Measurements from ENCODE around the gene IL3.

The IL3 gene

GRCh38 chr5:132064140-132064539, 3.7 kb downstream of the IL3 start:
- Histone ChIP-seq H3K9me2 (replicated peaks; ENCODE audit: low read depth, low read length) (no peaks in the 10 kb centered on the region), H3K27me3 (ENCODE audit: insufficient read depth, low read length, poor library complexity, severe bottlenecking) (no peaks in the 10 kb centered on the region), H3K4me1 (ENCODE audit: insufficient read depth, low read length, poor library complexity, severe bottlenecking) (no peaks in the 10 kb centered on the region), H4K20me1 (ENCODE audit: insufficient read depth, low read length, poor library complexity, severe bottlenecking) (no peaks in the 10 kb centered on the region), H3K79me2 (ENCODE audit: insufficient read depth, low read length) (no peaks in the 10 kb centered on the region), H3K9me3 (ENCODE audit: insufficient read depth, low read depth, low read length) (no peaks in the 10 kb centered on the region), H3F3A (ENCODE audit: low read depth) (no peaks in the 10 kb centered on the region), H3K4me3 (ENCODE audit: low read length, poor library complexity, severe bottlenecking) (no peak overlapping the region), H2AFZ (ENCODE audit: low read length) (no peak overlapping the region), H3K4me2 (ENCODE audit: low read depth, low read length, poor library complexity, severe bottlenecking) (no peak overlapping the region), H3K9ac (ENCODE audit: low read depth, low read length, poor library complexity, severe bottlenecking) (no peak overlapping the region), H3K36me3 (ENCODE audit: insufficient read depth, low read length) (no peaks in the 10 kb centered on the region)
- TF ChIP-seq CTCF (conservative IDR thresholded peaks at IDR 0.05; ENCODE audit: low read length) (no peak), EZH2phosphoT487 (IDR thresholded peaks at IDR 0.05; ENCODE audit: borderline replicate concordance) (no peak)

- Histone ChIP-seq H3K9ac (ENCODE audit: low read depth, low read length, poor library complexity, severe bottlenecking) (no peak overlapping the region), H3K4me1 (ENCODE audit: insufficient read depth, low read length, poor library complexity, severe bottlenecking) (no peaks in the 10 kb centered on the region), H3K4me3 (ENCODE audit: low read length, poor library complexity, severe bottlenecking) (no peak overlapping the region), H3K79me2 (ENCODE audit: insufficient read depth, low read length) (no peaks in the 10 kb centered on the region), H3K4me2 (ENCODE audit: low read depth, low read length, poor library complexity, severe bottlenecking) (no peak overlapping the region), H2AFZ (ENCODE audit: low read length) (no peak overlapping the region), H3F3A (ENCODE audit: low read depth) (no peaks in the 10 kb centered on the region), H3K9me3 (ENCODE audit: insufficient read depth, low read depth, low read length) (no peaks in the 10 kb centered on the region), H3K36me3 (ENCODE audit: insufficient read depth, low read length) (no peaks in the 10 kb centered on the region), H3K27me3 (ENCODE audit: insufficient read depth, low read length, poor library complexity, severe bottlenecking) (no peaks in the 10 kb centered on the region), H4K20me1 (ENCODE audit: insufficient read depth, low read length, poor library complexity, severe bottlenecking) (no peaks in the 10 kb centered on the region), H3K9me2 (replicated peaks; ENCODE audit: low read depth, low read length) (no peaks in the 10 kb centered on the region)
- TF ChIP-seq CTCF (conservative IDR thresholded peaks at IDR 0.05; ENCODE audit: low read length) (peak; percentile 72), EZH2phosphoT487 (IDR thresholded peaks at IDR 0.05; ENCODE audit: borderline replicate concordance) (no peak)
These were observed 4.4 kb downstream of the IL3 start for GRCh38 chr5:132064738-132065331.

GRCh38 chr5:132065351-132065937, 5.0 kb downstream of the IL3 start:
- TF ChIP-seq CTCF (conservative IDR thresholded peaks at IDR 0.05; ENCODE audit: low read length) = peak; percentile 63
- no peak for TF ChIP-seq EZH2phosphoT487 (IDR thresholded peaks at IDR 0.05; ENCODE audit: borderline replicate concordance)

More at GRCh38 chr5:132065351-132065937, 5.0 kb downstream of the IL3 start:
- no peaks in the 10 kb centered on the region for H3K36me3 ChIP-seq (ENCODE audit: insufficient read depth, low read length)
- no peak overlapping the region for H3K4me2 ChIP-seq (ENCODE audit: low read depth, low read length, poor library complexity, severe bottlenecking)
- H2AFZ ChIP-seq (ENCODE audit: low read length) = no peak overlapping the region
- peaks cover 2% of the 10 kb centered on the region for H3K4me1 ChIP-seq (ENCODE audit: insufficient read depth, low read length, poor library complexity, severe bottlenecking)
- H3K79me2 ChIP-seq (ENCODE audit: insufficient read depth, low read length) = no peaks in the 10 kb centered on the region
- no peak overlapping the region for H3K4me3 ChIP-seq (ENCODE audit: low read length, poor library complexity, severe bottlenecking)
- no peaks in the 10 kb centered on the region for H3K9me3 ChIP-seq (ENCODE audit: insufficient read depth, low read depth, low read length)
- H3F3A ChIP-seq (ENCODE audit: low read depth) = no peaks in the 10 kb centered on the region
- H3K9me2 ChIP-seq (replicated peaks; ENCODE audit: low read depth, low read length) = no peaks in the 10 kb centered on the region
- no peaks in the 10 kb centered on the region for H4K20me1 ChIP-seq (ENCODE audit: insufficient read depth, low read length, poor library complexity, severe bottlenecking)
- no peaks in the 10 kb centered on the region for H3K27me3 ChIP-seq (ENCODE audit: insufficient read depth, low read length, poor library complexity, severe bottlenecking)
- H3K9ac ChIP-seq (ENCODE audit: low read depth, low read length, poor library complexity, severe bottlenecking) = no peak overlapping the region

All from Loucy (cell line).